Measurements from ENCODE around the gene MAJIN. TPM values are rescaled to one million over a fixed set of nuclear protein-coding genes. Genes with fewer than 3 reads are reported as not detected.

Gene MAJIN
- total RNA-seq, 4 donors from 2014 or later = not detected

DNA sequence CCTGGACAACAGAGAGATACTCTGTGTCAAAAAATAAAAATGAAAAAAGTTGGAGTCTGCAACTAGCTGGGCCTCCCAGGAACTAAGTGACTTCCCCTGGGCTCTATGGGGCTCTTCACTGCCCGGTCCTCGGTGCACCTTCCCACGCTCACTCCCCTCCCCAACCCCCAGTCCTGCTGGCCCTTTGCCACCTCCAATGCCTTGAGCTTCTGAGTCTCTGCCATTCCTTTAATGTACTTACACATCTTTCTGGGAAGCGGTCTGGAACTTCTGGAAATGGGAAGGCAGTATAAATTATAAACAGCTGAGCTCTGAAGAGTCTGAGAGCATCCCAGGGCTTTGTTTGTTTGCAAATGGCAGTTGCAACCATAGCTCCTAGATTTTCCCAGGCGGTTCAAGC lies 30.8 kb upstream of the MAJIN start:
- DNase-seq (no peak), ATAC-seq (no peak)
- no peak for TF ChIP-seq POLR2A (IDR thresholded peaks at IDR 0.05)
- TF ChIP-seq, protein P1, sequence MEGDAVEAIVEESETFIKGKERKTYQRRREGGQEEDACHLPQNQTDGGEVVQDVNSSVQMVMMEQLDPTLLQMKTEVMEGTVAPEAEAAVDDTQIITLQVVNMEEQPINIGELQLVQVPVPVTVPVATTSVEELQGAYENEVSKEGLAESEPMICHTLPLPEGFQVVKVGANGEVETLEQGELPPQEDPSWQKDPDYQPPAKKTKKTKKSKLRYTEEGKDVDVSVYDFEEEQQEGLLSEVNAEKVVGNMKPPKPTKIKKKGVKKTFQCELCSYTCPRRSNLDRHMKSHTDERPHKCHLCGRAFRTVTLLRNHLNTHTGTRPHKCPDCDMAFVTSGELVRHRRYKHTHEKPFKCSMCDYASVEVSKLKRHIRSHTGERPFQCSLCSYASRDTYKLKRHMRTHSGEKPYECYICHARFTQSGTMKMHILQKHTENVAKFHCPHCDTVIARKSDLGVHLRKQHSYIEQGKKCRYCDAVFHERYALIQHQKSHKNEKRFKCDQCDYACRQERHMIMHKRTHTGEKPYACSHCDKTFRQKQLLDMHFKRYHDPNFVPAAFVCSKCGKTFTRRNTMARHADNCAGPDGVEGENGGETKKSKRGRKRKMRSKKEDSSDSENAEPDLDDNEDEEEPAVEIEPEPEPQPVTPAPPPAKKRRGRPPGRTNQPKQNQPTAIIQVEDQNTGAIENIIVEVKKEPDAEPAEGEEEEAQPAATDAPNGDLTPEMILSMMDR (IDR thresholded peaks at IDR 0.05 in 4 of 5, conservative IDR thresholded peaks at IDR 0.05 in 1 of 5) = no peak
- Histone ChIP-seq H3K27ac (no peak overlapping the region), H3K4me3 (no peak overlapping the region), H3K4me1 (no peaks in the 10 kb centered on the region), H3K36me3 (no peaks in the 10 kb centered on the region), H3K9me3 (no peaks in the 10 kb centered on the region), H3K27me3 (no peaks in the 10 kb centered on the region)
- in situ Hi-C loops (cut with MboI; ENCODE audit: low sequenced_read_pairs in 4 of 4) = no loop called here
- intact Hi-C loops (cut with DNase I; ENCODE audit: low total_unique reads) = no loop called here

DNA sequence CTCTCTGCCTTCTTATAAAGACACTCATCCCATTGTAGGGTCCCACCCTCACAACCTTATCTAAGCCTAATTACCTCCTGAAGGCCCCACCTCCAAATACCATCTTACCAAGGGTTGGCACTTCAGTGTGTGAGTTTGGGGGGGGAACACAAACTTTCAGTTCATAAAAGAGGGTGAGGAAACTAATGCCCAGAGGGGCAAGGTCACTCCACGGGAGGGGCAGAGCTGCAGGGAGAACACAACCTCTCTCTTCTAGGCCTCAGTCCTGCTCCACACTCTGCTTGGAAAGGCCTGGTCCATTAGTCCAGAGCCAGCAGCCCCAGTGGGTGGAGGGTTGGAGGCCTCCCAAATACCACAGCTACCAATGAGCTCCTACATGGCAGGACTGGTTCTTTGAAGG lies 27.6 kb upstream of the MAJIN start:
- Histone ChIP-seq H3K36me3 (no peaks in the 10 kb centered on the region), H3K27me3 (no peaks in the 10 kb centered on the region), H3K9me3 (no peaks in the 10 kb centered on the region), H3K27ac (no peak overlapping the region), H3K4me3 (no peak overlapping the region), H3K4me1 (peaks cover 9 to 18% of the 10 kb centered on the region in 2 donors)
- in situ Hi-C loops (cut with MboI; ENCODE audit: low sequenced_read_pairs in 4 of 4) (no loop called here), intact Hi-C loops (cut with DNase I; ENCODE audit: low total_unique reads) (loop anchor here (5.0 kb wide), 2 partner anchors 152 to 188 kb away; no protein-coding TSS in a partner anchor)
- DNase-seq (no peak), ATAC-seq (no peak)
- TF ChIP-seq, protein P1 (IDR thresholded peaks at IDR 0.05 in 4 of 5, conservative IDR thresholded peaks at IDR 0.05 in 1 of 5) = no peak
- TF ChIP-seq POLR2A (IDR thresholded peaks at IDR 0.05) = no peak

DNA sequence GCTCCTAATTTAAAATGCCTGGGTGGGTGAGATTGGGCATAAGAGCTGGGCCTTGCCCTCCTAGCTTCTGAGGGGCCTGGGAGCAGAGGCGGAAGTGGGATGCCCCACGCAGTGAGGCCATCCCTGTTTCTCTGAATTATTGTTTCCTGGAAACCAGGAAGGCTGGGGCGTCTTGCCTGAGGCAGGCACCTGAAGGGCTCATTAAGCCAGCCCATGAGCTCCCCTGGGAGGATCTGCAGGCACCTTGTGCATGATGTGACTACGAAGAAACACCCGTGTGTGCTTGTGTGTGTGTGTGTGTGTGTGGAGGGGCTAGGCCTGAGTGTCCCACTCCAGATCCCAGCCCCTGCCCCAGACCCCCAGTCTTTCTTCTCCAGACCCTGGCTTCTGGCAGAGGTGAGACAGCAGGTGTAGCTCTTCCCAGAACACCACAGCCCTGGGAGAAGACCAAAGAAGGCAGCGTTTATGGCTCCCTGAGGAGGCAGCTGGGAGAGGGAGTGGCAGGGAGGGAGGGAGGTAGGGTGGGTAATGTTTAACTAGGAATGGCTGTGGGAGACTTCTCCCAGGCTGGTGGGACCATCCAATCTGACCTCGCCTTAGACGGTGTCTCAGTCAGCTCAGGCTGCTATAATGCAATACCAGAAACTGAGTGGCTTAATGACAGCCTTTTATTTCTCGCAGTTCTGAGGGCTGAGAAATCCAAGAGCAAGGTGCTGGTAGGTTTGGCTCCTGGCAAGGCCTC lies 27.0 kb upstream of the MAJIN start:
- H3K27ac ChIP-seq = no peak overlapping the region
- in situ Hi-C loops (cut with MboI; ENCODE audit: low sequenced_read_pairs in 4 of 4) (no loop called here), intact Hi-C loops (cut with DNase I; ENCODE audit: low total_unique reads) (loop anchor here (5.0 kb wide), 2 partner anchors 152 to 188 kb away; no protein-coding TSS in a partner anchor)
- H3K36me3 ChIP-seq = no peaks in the 10 kb centered on the region
- H3K27me3 ChIP-seq = no peaks in the 10 kb centered on the region
- ATAC-seq = no peak
- no peak for DNase-seq
- H3K4me1 ChIP-seq = peaks cover 9 to 18% of the 10 kb centered on the region in 2 donors
- no peak overlapping the region for H3K4me3 ChIP-seq
- H3K9me3 ChIP-seq = no peaks in the 10 kb centered on the region
- no peak for TF ChIP-seq POLR2A (IDR thresholded peaks at IDR 0.05)
- TF ChIP-seq, protein P1 (IDR thresholded peaks at IDR 0.05 in 4 of 5, conservative IDR thresholded peaks at IDR 0.05 in 1 of 5) = no peak

DNA sequence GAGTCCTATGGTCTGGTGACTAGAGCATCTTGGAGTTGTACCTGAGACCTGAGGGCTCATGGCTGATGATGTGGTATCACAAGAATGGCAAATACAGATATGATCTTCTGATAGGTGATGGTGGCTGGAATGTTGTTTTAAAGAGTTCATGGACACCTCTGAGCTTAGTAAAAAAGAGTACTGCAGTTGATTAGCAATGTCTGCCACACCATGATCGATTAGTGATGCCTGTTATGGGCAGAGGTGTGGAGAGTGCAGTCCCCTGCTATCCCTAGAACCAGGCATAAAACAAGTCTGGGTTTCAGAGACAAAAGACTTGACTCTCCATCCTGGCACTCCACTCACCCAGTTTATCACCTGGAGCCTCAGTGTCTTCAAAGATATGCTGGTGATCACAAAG lies 26.2 kb upstream of the MAJIN start:
- no peak for TF ChIP-seq POLR2A (IDR thresholded peaks at IDR 0.05)
- TF ChIP-seq, protein P1 (IDR thresholded peaks at IDR 0.05 in 4 of 5, conservative IDR thresholded peaks at IDR 0.05 in 1 of 5) = no peak

More for the DNA sequence above, 26.2 kb upstream of the MAJIN start:
- intact Hi-C loops (cut with DNase I; ENCODE audit: low total_unique reads) (loop anchor here (5.0 kb wide), 2 partner anchors 151 to 189 kb away; no protein-coding TSS in a partner anchor), in situ Hi-C loops (cut with MboI; ENCODE audit: low sequenced_read_pairs in 4 of 4) (no loop called here)
- Histone ChIP-seq H3K4me1 (peaks cover 9 to 18% of the 10 kb centered on the region in 2 donors), H3K36me3 (no peaks in the 10 kb centered on the region), H3K27ac (no peak overlapping the region), H3K4me3 (no peak overlapping the region), H3K9me3 (no peaks in the 10 kb centered on the region), H3K27me3 (no peaks in the 10 kb centered on the region)
- ATAC-seq = no peak
- DNase-seq = no peak
